GM23248 (cell line): ENCODE data around the gene ABCG4.

ENCODE experiments used
- EZH2 ChIP-seq: fragments of 200-600 bp; sonication (generic); IDR thresholded peaks from 2 replicates; pipeline ENCODE4 v1.6.1; 2018; ENCODE audit warnings: antibody characterized with exemption, mild to moderate bottlenecking; ENCODE audit not compliant: insufficient read depth, poor library complexity, severe bottlenecking
- EZH2phosphoT487 ChIP-seq: fragments of 200-600 bp; sonication (generic); IDR thresholded peaks from 2 replicates; pipeline ENCODE4 v1.6.1; 2018; ENCODE audit warnings: antibody characterized with exemption, moderate library complexity, mild to moderate bottlenecking, low read depth; ENCODE audit not compliant: insufficient read depth

GRCh38 chr11:119134389-119134978, 14.4 kb upstream of the ABCG4 start:
- TF ChIP-seq EZH2, result no peak
- TF ChIP-seq EZH2phosphoT487, result no peak
